HepG2 (cell line): ENCODE results near the gene CCDC74A. TPM values are rescaled to one million over a fixed set of nuclear protein-coding genes. Genes with fewer than 3 reads are reported as not detected.
A peak's percentile ranks its signal among the peaks of the same experiment; 100 is the strongest.

ENCODE experiments used
- ATAC-seq: fragments of 200-7000 bp; cut with Tn5 transposase; 3 replicates; pipeline ENCODE4 v1.9.1; 2020; ENCODE audit warnings: mild to moderate bottlenecking, moderate library complexity
- BruUV-seq: library from RNA; stranded (reverse); fragments of 400-500 nt; replicated peaks from 2 replicates; lab custom pipeline; 2021; lab: Mats Ljungman, UMichigan
- CTCF ChIA-PET: fragments of 300-600 bp; formaldehyde crosslinking; extraction: SDS; loops from one replicate; lab custom pipeline; 2021; ENCODE audit warnings: low total read pairs, inconsistent platforms, low intra/inter-chr PET ratio; lab: Yijun Ruan, JAX
- POLR2A ChIA-PET: fragments of 350-600 bp; sonication (Branson Sonifier 250); formaldehyde crosslinking; loops from one replicate; lab custom pipeline; 2020; ENCODE audit warnings: antibody characterized with exemption, inconsistent platforms; lab: Yijun Ruan, JAX
- DNase-seq: peaks from one replicate; pipeline ENCODE4 v3.0.0-alpha.2; 2015; ENCODE audit warnings: low spot score
- FAIRE-seq: peaks from 3 replicates; lab custom pipeline; 2011; peaks lifted over from hg19 to GRCh38; lab: Jason Lieb, UNC
- H2AFZ ChIP-seq: one replicate; pipeline ENCODE4 v1.6.1; 2011; ENCODE audit warnings: low read length, inconsistent platforms
- H3K27ac ChIP-seq: fragments of 300-600 bp; 3 replicates; pipeline ENCODE4 v1.8.0; 2011; ENCODE audit warnings: mixed run types, mild to moderate bottlenecking, mixed read lengths, low read length, inconsistent platforms; ENCODE audit not compliant: insufficient read depth; ENCODE audit errors: extremely low read length
- H3K27me3 ChIP-seq, 2 experiments: fragments of 200-600 bp in 1 of 2; 2 replicates in 1 of 2; 3 replicates in 1 of 2; pipeline versions ENCODE4 v1.6.0 to v1.8.0; 2011; ENCODE audit warnings: low read length in 2 of 2, mild to moderate bottlenecking in 2 of 2, moderate library complexity in 2 of 2, inconsistent platforms in 1 of 2; ENCODE audit not compliant: insufficient read depth in 2 of 2, control insufficient read depth in 1 of 2
- H3K36me3 ChIP-seq, 2 experiments: fragments of 200-600 bp in 1 of 2; replicated peaks in 1 of 2; 2 replicates in 1 of 2; 3 replicates in 1 of 2; pipeline versions ENCODE4 v1.5.1 to v1.8.0; 2011; ENCODE audit warnings: low read length in 2 of 2, inconsistent platforms in 1 of 2; ENCODE audit not compliant: insufficient read depth in 2 of 2, control insufficient read depth in 1 of 2
- H3K4me1 ChIP-seq: 2 replicates; pipeline ENCODE4 v1.5.1; 2012; ENCODE audit warnings: low read length, inconsistent platforms; ENCODE audit not compliant: insufficient read depth
- H3K4me2 ChIP-seq: 2 replicates; pipeline ENCODE4 v1.6.0; 2011; ENCODE audit warnings: low read depth, low read length, inconsistent platforms
- H3K4me3 ChIP-seq, 3 experiments: fragments of 200-600 bp in 1 of 3; sonication (generic), shearing (Covaris generic) in 1 of 3; replicated peaks in 1 of 3; 2 replicates each; pipeline ENCODE4 v1.5.1; 2011 to 2016; ENCODE audit warnings: low read length in 3 of 3, inconsistent platforms in 2 of 3, low read depth in 2 of 3, mild to moderate bottlenecking in 2 of 3, control low read depth in 1 of 3, mixed read lengths in 1 of 3; ENCODE audit not compliant: insufficient read depth in 1 of 3
- H3K79me2 ChIP-seq: one replicate; pipeline ENCODE4 v1.6.1; 2011; ENCODE audit warnings: low read length, inconsistent platforms; ENCODE audit not compliant: insufficient read depth
- H3K9ac ChIP-seq: 2 replicates; pipeline ENCODE4 v1.6.0; 2011; ENCODE audit warnings: mild to moderate bottlenecking, low read depth, low read length, inconsistent platforms; ENCODE audit not compliant: insufficient read depth
- H3K9me3 ChIP-seq: 2 replicates; pipeline ENCODE4 v1.5.1; 2012; ENCODE audit warnings: mild to moderate bottlenecking, low read length
- H4K20me1 ChIP-seq: 2 replicates; pipeline ENCODE4 v1.6.0; 2011; ENCODE audit warnings: inconsistent platforms, mild to moderate bottlenecking, low read length, moderate library complexity; ENCODE audit not compliant: insufficient read depth
- AGO2 ChIP-seq: fragments of 200-400 bp; formaldehyde crosslinking; optimal IDR thresholded peaks from 2 replicates; pipeline ENCODE3; 2017; ENCODE audit warnings: mild to moderate bottlenecking, low read depth, low read length, moderate library complexity
- AKAP8 ChIP-seq: sonication (generic); formaldehyde crosslinking; IDR thresholded peaks from 2 replicates; pipeline ENCODE4 v1.5.1; 2020; ENCODE audit warnings: mild to moderate bottlenecking, missing genetic modification reagents
- NFKBIZ ChIP-seq: IDR thresholded peaks from 2 replicates; pipeline ENCODE4 v1.6.1; 2018; ENCODE audit warnings: missing genetic modification reagents, missing compliant biosample characterization
- NFYB ChIP-seq: sonication (generic); formaldehyde crosslinking; IDR thresholded peaks from 2 replicates; pipeline ENCODE4 v1.4.0; 2020; ENCODE audit warnings: missing genetic modification reagents
- TAF1 ChIP-seq: sonication (generic); formaldehyde crosslinking; IDR thresholded peaks from 2 replicates; pipeline ENCODE4 v1.4.0; 2020; ENCODE audit warnings: missing genetic modification reagents
- ZFP1 ChIP-seq: IDR thresholded peaks from 2 replicates; pipeline ENCODE4 v1.6.1; 2016
- ZNF350 ChIP-seq: sonication (generic); formaldehyde crosslinking; IDR thresholded peaks from 2 replicates; pipeline ENCODE4 v1.4.0; 2020; ENCODE audit warnings: mild to moderate bottlenecking, low read depth, missing genetic modification reagents, borderline replicate concordance
- ZNF674 ChIP-seq: sonication (generic); formaldehyde crosslinking; IDR thresholded peaks from 2 replicates; pipeline ENCODE4 v1.5.0; 2020; ENCODE audit warnings: low read depth, mild to moderate bottlenecking, missing genetic modification reagents
- ZNF792 ChIP-seq: IDR thresholded peaks from 2 replicates; pipeline ENCODE4 v1.6.1; 2016
- WGBS: methylation state at CpG from one replicate; pipeline ENCODE4 v1.1.6; 2017; ENCODE audit warnings: low lambda C conversion rate; 5-methylcytosine and 5-hydroxymethylcytosine counted together
- in situ Hi-C: cut with HindIII; loops from 2 replicates; pipeline ENCODE4 v1.10.0; 2017; ENCODE audit warnings: low pct_unique_long_range_greater_than_20kb; ENCODE audit not compliant: extremely low pct_ligation_motif_present
- intact Hi-C: fragments of 100-400 bp; cut with micrococcal nuclease; formaldehyde crosslinking; loops from one replicate; pipeline ENCODE4 v1.10.0; 2022; ENCODE audit not compliant: unreplicated experiment
- polyA plus RNA-seq, 8 experiments: library from polyadenylated mRNA; depleted of rRNA in 3 of 8; stranded (reverse) in 7 of 8; unstranded in 1 of 8; fragments of >200 nt; fragmentation: Illumina TruSeq in 4 of 8; extraction: Trizol in 4 of 8; gene quantifications; 2 replicates each; pipeline versions ENCODE4 v1.2.1 to v1.2.3, GENCODE V29; 2011 to 2016; ENCODE audit warnings: low read depth in 4 of 8, missing spikeins in 1 of 8, mixed read lengths in 1 of 8; ENCODE audit not compliant: insufficient read depth in 1 of 8
- total RNA-seq, 5 experiments: library from RNA; depleted of rRNA; stranded (reverse); fragments of >200 nt; fragmentation: Illumina TruSeq; extraction: Trizol; gene quantifications; 2 replicates each; pipeline ENCODE4 v1.2.3, GENCODE V29; 2016; ENCODE audit warnings: low read depth in 1 of 5
- TF ChIP-seq, protein P1 (sequence below): IDR thresholded peaks from 2 replicates; pipeline ENCODE4 v1.6.1; 2016; ENCODE audit warnings: missing biosample characterization, missing genetic modification reagents, low read depth
- TF ChIP-seq, protein P2 (sequence below): sonication (generic); formaldehyde crosslinking; IDR thresholded peaks from 2 replicates; pipeline ENCODE4 v1.4.0; 2020; ENCODE audit warnings: missing genetic modification reagents, mild to moderate bottlenecking, borderline replicate concordance
- TF ChIP-seq, protein P3 (sequence below), 2 experiments: IDR thresholded peaks; 2 replicates each; pipeline ENCODE4 v1.6.1; 2011 to 2012; ENCODE audit warnings: low read length in 2 of 2, borderline replicate concordance in 1 of 2, low read depth in 1 of 2, mild to moderate bottlenecking in 1 of 2, moderate library complexity in 1 of 2

Gene CCDC74A
- total and polyA plus RNA-seq, 2 of the 13 experiments (the other 11 are each of a cell fraction or from before 2014, with no cell fraction given), result 0.15 to 0.17 TPM

DNA sequence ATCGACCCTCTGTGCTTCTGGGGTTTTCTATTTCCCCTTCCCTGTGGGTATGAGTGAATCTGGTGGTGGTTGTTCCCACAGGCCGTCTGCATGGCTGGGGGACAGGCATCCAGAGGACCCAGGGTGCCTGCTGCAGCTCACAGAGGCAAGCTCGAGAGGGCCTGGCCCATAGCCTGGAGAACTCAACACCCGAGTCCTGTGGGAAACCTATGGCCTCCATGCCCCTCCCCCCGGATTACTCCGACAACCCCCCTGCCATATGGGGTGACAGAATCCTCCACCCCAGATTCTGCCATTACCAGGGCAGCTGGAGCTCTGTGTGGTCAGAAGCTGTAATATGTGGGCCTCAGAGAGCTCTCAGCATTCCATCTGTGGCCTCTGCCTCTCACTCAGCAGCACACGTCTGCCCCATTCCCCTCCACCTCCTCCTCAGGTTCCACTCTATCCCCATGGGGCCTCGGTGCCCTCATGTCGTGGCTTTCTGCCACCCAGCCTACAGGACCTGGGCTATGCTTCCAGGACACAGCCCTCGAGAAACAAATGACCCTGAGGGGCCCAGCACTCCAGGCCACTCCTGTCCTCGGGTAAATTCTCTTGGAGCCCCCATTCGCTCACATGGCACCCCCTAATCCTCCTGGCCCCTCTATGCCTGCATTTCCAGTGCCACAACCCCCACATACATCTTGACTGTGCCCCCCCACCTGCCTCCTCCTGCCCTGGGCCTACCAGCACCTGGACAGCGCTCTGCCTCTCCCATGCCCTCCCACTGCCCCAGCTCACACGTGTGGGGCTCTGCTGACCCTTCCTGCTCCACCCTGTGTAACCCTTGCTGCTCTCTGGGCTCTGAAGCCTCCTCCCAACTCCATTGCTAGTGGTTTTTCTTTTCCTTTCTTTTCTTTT lies 39.1 kb upstream of the CCDC74A start:
- in situ Hi-C loops (loop anchor here (25.0 kb wide), 1 partner anchor 1301 kb away; the partner anchor contains the start of genes MZT2B, SMPD4 and TUBA3E), intact Hi-C loops (no loop called here)
- H3K4me2 ChIP-seq, result no peak overlapping the region
- H3K9ac ChIP-seq, result no peak overlapping the region
- H3K9me3 ChIP-seq, result no peaks in the 10 kb centered on the region
- ChIA-PET POLR2A (interaction anchor here (0.6 to 1.3 kb wide), 3 partner anchors 1147 to 1303 kb away, joined by 3 to 15 read pairs (median 11); a partner anchor contains a TSS), CTCF (no interaction called here)
- DNase-seq (no peak), ATAC-seq (no peak), FAIRE-seq (no peak)
- H3K27ac ChIP-seq, result no peak overlapping the region
- H3K79me2 ChIP-seq, result peaks cover 34% of the 10 kb centered on the region
- no TSS peak for BruUV-seq
- peaks cover 3 to 17% of the 10 kb centered on the region in 2 experiments; a peak in 3 of 5 replicates for H3K36me3 ChIP-seq
- no peak overlapping the region for H3K4me3 ChIP-seq
- H4K20me1 ChIP-seq, result peaks cover 3% of the 10 kb centered on the region; the same call in 1 of the 2 replicates
- H3K4me1 ChIP-seq, result peaks cover 40% of the 10 kb centered on the region
- H2AFZ ChIP-seq, result no peak overlapping the region
- no peaks in the 10 kb centered on the region; a peak in 1 of 5 replicates for H3K27me3 ChIP-seq
- 93% methylated on average over 12 of the region's 14 CpGs for WGBS
- TF ChIP-seq TAF1 (no peak), NFKBIZ (CRISPR knock-in tag) (no peak), ZNF350 (CRISPR knock-in tag) (0 out of 2 replicates have a peak, but pooled peaks have one; percentile 25), AKAP8 (CRISPR knock-in tag) (0 out of 2 replicates have a peak, but pooled peaks have one; percentile 22), ZFP1 (no peak), ZNF792 (CRISPR knock-in tag) (no peak), AGO2 (peak; percentile 73), NFYB (CRISPR knock-in tag) (no peak), ZNF674 (no peak)
- TF ChIP-seq, protein P1, sequence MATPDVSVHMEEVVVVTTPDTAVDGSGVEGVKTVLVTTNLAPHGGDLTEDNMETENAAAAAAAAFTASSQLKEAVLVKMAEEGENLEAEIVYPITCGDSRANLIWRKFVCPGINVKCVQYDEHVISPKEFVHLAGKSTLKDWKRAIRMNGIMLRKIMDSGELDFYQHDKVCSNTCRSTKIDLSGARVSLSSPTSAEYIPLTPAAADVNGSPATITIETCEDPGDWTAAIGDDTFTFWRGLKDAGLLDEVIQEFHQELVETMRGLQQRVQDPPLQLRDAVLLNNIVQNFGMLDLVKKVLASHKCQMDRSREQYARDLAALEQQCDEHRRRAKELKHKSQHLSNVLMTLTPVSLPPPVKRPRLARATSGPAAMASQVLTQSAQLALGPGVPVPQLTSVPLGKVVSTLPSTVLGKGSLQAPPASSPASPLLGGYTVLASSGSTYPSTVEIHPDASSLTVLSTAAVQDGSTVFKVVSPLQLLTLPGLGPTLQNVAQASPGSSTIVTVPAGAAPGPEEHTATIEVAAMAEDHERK (CRISPR knock-in tag), result no peak
- TF ChIP-seq, protein P2, sequence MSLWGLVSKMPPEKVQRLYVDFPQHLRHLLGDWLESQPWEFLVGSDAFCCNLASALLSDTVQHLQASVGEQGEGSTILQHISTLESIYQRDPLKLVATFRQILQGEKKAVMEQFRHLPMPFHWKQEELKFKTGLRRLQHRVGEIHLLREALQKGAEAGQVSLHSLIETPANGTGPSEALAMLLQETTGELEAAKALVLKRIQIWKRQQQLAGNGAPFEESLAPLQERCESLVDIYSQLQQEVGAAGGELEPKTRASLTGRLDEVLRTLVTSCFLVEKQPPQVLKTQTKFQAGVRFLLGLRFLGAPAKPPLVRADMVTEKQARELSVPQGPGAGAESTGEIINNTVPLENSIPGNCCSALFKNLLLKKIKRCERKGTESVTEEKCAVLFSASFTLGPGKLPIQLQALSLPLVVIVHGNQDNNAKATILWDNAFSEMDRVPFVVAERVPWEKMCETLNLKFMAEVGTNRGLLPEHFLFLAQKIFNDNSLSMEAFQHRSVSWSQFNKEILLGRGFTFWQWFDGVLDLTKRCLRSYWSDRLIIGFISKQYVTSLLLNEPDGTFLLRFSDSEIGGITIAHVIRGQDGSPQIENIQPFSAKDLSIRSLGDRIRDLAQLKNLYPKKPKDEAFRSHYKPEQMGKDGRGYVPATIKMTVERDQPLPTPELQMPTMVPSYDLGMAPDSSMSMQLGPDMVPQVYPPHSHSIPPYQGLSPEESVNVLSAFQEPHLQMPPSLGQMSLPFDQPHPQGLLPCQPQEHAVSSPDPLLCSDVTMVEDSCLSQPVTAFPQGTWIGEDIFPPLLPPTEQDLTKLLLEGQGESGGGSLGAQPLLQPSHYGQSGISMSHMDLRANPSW, result no peak
- TF ChIP-seq, protein P3, sequence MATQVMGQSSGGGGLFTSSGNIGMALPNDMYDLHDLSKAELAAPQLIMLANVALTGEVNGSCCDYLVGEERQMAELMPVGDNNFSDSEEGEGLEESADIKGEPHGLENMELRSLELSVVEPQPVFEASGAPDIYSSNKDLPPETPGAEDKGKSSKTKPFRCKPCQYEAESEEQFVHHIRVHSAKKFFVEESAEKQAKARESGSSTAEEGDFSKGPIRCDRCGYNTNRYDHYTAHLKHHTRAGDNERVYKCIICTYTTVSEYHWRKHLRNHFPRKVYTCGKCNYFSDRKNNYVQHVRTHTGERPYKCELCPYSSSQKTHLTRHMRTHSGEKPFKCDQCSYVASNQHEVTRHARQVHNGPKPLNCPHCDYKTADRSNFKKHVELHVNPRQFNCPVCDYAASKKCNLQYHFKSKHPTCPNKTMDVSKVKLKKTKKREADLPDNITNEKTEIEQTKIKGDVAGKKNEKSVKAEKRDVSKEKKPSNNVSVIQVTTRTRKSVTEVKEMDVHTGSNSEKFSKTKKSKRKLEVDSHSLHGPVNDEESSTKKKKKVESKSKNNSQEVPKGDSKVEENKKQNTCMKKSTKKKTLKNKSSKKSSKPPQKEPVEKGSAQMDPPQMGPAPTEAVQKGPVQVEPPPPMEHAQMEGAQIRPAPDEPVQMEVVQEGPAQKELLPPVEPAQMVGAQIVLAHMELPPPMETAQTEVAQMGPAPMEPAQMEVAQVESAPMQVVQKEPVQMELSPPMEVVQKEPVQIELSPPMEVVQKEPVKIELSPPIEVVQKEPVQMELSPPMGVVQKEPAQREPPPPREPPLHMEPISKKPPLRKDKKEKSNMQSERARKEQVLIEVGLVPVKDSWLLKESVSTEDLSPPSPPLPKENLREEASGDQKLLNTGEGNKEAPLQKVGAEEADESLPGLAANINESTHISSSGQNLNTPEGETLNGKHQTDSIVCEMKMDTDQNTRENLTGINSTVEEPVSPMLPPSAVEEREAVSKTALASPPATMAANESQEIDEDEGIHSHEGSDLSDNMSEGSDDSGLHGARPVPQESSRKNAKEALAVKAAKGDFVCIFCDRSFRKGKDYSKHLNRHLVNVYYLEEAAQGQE (IDR thresholded peaks at IDR 0.05; ENCODE audit: borderline replicate concordance in 1 of 2, low read depth in 1 of 2, low read length in 2 of 2), result peak; percentile 29 to 81
